MG63 (cell line): ENCODE results near the gene GGTLC2. TPM values are rescaled to one million over a fixed set of nuclear protein-coding genes. Genes with fewer than 3 reads are reported as not detected.
"Not testable (repeated sequence)": the region's sequence is repeated elsewhere in the genome, so short reads cannot be mapped to it uniquely, and the experiment has no call there.

Source experiments
- DNase-seq: peaks from one replicate; pipeline ENCODE4 v3.0.0-alpha.2; 2020
- H3K27me3 ChIP-seq: fragments of 250-450 bp; sonication (Bioruptor Pico); 2 replicates; pipeline ENCODE4 v1.5.1; 2020; ENCODE audit warnings: mild to moderate bottlenecking, moderate library complexity
- H3K36me3 ChIP-seq: fragments of 250-450 bp; sonication (Bioruptor Pico); 2 replicates; pipeline ENCODE4 v1.5.1; 2020; ENCODE audit warnings: mild to moderate bottlenecking, moderate library complexity
- H3K4me3 ChIP-seq: fragments of 250-450 bp; sonication (Bioruptor Pico); 2 replicates; pipeline ENCODE4 v1.5.1; 2020; ENCODE audit warnings: mild to moderate bottlenecking, moderate library complexity
- H3K9me3 ChIP-seq: fragments of 250-450 bp; sonication (Bioruptor Pico); 2 replicates; pipeline ENCODE4 v1.5.1; 2020; ENCODE audit warnings: mild to moderate bottlenecking, moderate library complexity
- total RNA-seq: library from RNA; depleted of rRNA; stranded (reverse); fragments of >200 nt; shearing (Covaris generic); gene quantifications from 2 replicates; pipeline ENCODE4 v1.2.3, GENCODE V29; 2014; ENCODE audit warnings: low replicate concordance

GGTLC2 gene
- total RNA-seq, 1 experiment from 2014 or later, result not detected

GRCh38 chr22:22628546-22629495 lies 15.6 kb upstream of the GGTLC2 start:
- not testable (repeated sequence) for H3K4me3 ChIP-seq, H3K9me3 ChIP-seq, H3K36me3 ChIP-seq, DNase-seq, H3K27me3 ChIP-seq

- H3K27me3 ChIP-seq, H3K4me3 ChIP-seq, H3K36me3 ChIP-seq, DNase-seq, H3K9me3 ChIP-seq: not testable (repeated sequence)
Observed at GRCh38 chr22:22631223-22631652, 13.2 kb upstream of the GGTLC2 start.

- not testable (repeated sequence) for H3K9me3 ChIP-seq, H3K4me3 ChIP-seq, DNase-seq, H3K27me3 ChIP-seq, H3K36me3 ChIP-seq
Observed at GRCh38 chr22:22632226-22632625, 12.2 kb upstream of the GGTLC2 start.

- H3K36me3 ChIP-seq, H3K27me3 ChIP-seq, DNase-seq, H3K4me3 ChIP-seq, H3K9me3 ChIP-seq: not testable (repeated sequence)
Observed at GRCh38 chr22:22633533-22633932, 10.9 kb upstream of the GGTLC2 start.

GRCh38 chr22:22636260-22636659 lies 8.2 kb upstream of the GGTLC2 start:
- not testable (repeated sequence) for H3K27me3 ChIP-seq, H3K4me3 ChIP-seq, H3K36me3 ChIP-seq, H3K9me3 ChIP-seq
- DNase-seq, result peak; percentile 29

- H3K9me3 ChIP-seq, H3K4me3 ChIP-seq, H3K27me3 ChIP-seq, H3K36me3 ChIP-seq, DNase-seq: not testable (repeated sequence)
Observed at GRCh38 chr22:22638313-22638712, 6.1 kb upstream of the GGTLC2 start.

GRCh38 chr22:22642255-22642654 lies 2.2 kb upstream of the GGTLC2 start:
- not testable (repeated sequence) for H3K4me3 ChIP-seq, DNase-seq, H3K9me3 ChIP-seq, H3K27me3 ChIP-seq, H3K36me3 ChIP-seq

GRCh38 chr22:22645969-22646368 lies 1.6 kb downstream of the GGTLC2 start:
- H3K4me3 ChIP-seq, H3K9me3 ChIP-seq, H3K27me3 ChIP-seq, H3K36me3 ChIP-seq, DNase-seq: not testable (repeated sequence)

- not testable (repeated sequence) for H3K27me3 ChIP-seq, H3K9me3 ChIP-seq, H3K4me3 ChIP-seq, H3K36me3 ChIP-seq
- DNase-seq, result peak; percentile 57
Observed at GRCh38 chr22:22647952-22648351, 3.5 kb downstream of the GGTLC2 start.

GRCh38 chr22:22648863-22649536 lies 4.6 kb downstream of the GGTLC2 start:
- H3K36me3 ChIP-seq, H3K4me3 ChIP-seq, DNase-seq, H3K27me3 ChIP-seq, H3K9me3 ChIP-seq: not testable (repeated sequence)

- H3K27me3 ChIP-seq, H3K4me3 ChIP-seq, H3K36me3 ChIP-seq, DNase-seq, H3K9me3 ChIP-seq: not testable (repeated sequence)
Observed at GRCh38 chr22:22649761-22650160, 5.3 kb downstream of the GGTLC2 start.

- H3K27me3 ChIP-seq, result not testable (repeated sequence)
Observed at GRCh38 chr22:22650398-22650797, 6.0 kb downstream of the GGTLC2 start.

GRCh38 chr22:22650803-22651515 lies 6.5 kb downstream of the GGTLC2 start:
- not testable (repeated sequence) for H3K36me3 ChIP-seq

More at GRCh38 chr22:22650398-22650797, 6.0 kb downstream of the GGTLC2 start:
- not testable (repeated sequence) for H3K4me3 ChIP-seq, DNase-seq, H3K9me3 ChIP-seq, H3K36me3 ChIP-seq

GRCh38 chr22:22651593-22651992 lies 7.2 kb downstream of the GGTLC2 start:
- not testable (repeated sequence) for H3K9me3 ChIP-seq, H3K27me3 ChIP-seq, H3K36me3 ChIP-seq, DNase-seq, H3K4me3 ChIP-seq

More at GRCh38 chr22:22650803-22651515, 6.5 kb downstream of the GGTLC2 start:
- DNase-seq, H3K27me3 ChIP-seq, H3K4me3 ChIP-seq, H3K9me3 ChIP-seq: not testable (repeated sequence)

- not testable (repeated sequence) for H3K27me3 ChIP-seq, H3K9me3 ChIP-seq, H3K4me3 ChIP-seq, H3K36me3 ChIP-seq, DNase-seq
Observed at GRCh38 chr22:22652102-22652501, 7.7 kb downstream of the GGTLC2 start.

- not testable (repeated sequence) for H3K27me3 ChIP-seq, H3K9me3 ChIP-seq, H3K4me3 ChIP-seq, DNase-seq, H3K36me3 ChIP-seq
Observed at GRCh38 chr22:22652573-22652972, 8.2 kb downstream of the GGTLC2 start.

- not testable (repeated sequence) for H3K27me3 ChIP-seq, H3K4me3 ChIP-seq, H3K9me3 ChIP-seq, DNase-seq, H3K36me3 ChIP-seq
Observed at GRCh38 chr22:22653677-22654381, 9.4 kb downstream of the GGTLC2 start.
